Mononuclear cell (primary cell): Measurements from ENCODE around the gene SLC7A1. TPM values are rescaled to one million over a fixed set of nuclear protein-coding genes. Genes with fewer than 3 reads are reported as not detected.

Experiments
- H3K27me3 ChIP-seq: 2 replicates; pipeline ENCODE4 v1.6.0; 2011; ENCODE audit warnings: low read length, control low read depth; ENCODE audit not compliant: insufficient read depth
- H3K4me1 ChIP-seq: 2 replicates; pipeline ENCODE4 v1.5.1; 2011; ENCODE audit warnings: mild to moderate bottlenecking, low read length, control low read depth; ENCODE audit not compliant: insufficient read depth
- H3K4me3 ChIP-seq: 2 replicates; pipeline ENCODE4 v1.5.1; 2011; ENCODE audit warnings: mild to moderate bottlenecking, low read length, moderate library complexity
- H3K9me3 ChIP-seq: 2 replicates; pipeline ENCODE4 v1.5.1; 2011; ENCODE audit warnings: low read depth, mild to moderate bottlenecking, control low read depth, low read length
- total RNA-seq: library from RNA; depleted of rRNA; stranded (reverse); fragments of >200 nt; gene quantifications from one replicate; pipeline ENCODE4 v1.2.3, GENCODE V29; 2012

SLC7A1 gene
- total RNA-seq, 1 donor: 4.9 TPM

- Histone ChIP-seq H3K27me3 (no peaks in the 10 kb centered on the region), H3K4me3 (no peak overlapping the region), H3K9me3 (no peaks in the 10 kb centered on the region), H3K4me1 (peaks cover 14% of the 10 kb centered on the region)
Measured at GRCh38 chr13:29490561-29490885, 105.0 kb downstream of the SLC7A1 start.

- H3K4me1 ChIP-seq: peaks cover 8% of the 10 kb centered on the region
- no peaks in the 10 kb centered on the region for H3K9me3 ChIP-seq
- H3K4me3 ChIP-seq: no peak overlapping the region
- no peaks in the 10 kb centered on the region for H3K27me3 ChIP-seq
Measured at GRCh38 chr13:29489650-29490560, 105.6 kb downstream of the SLC7A1 start.

- no peaks in the 10 kb centered on the region for H3K4me1 ChIP-seq
- no peak overlapping the region for H3K4me3 ChIP-seq
- no peaks in the 10 kb centered on the region for H3K9me3 ChIP-seq
- H3K27me3 ChIP-seq: no peaks in the 10 kb centered on the region
Measured at GRCh38 chr13:29487466-29488454, 107.7 kb downstream of the SLC7A1 start.

GRCh38 chr13:29486551-29486950, 108.9 kb downstream of the SLC7A1 start:
- H3K9me3 ChIP-seq: no peaks in the 10 kb centered on the region
- H3K27me3 ChIP-seq: no peaks in the 10 kb centered on the region
- no peaks in the 10 kb centered on the region for H3K4me1 ChIP-seq
- H3K4me3 ChIP-seq: no peak overlapping the region

- no peak overlapping the region for H3K4me3 ChIP-seq
- no peaks in the 10 kb centered on the region for H3K4me1 ChIP-seq
- H3K27me3 ChIP-seq: no peaks in the 10 kb centered on the region
- H3K9me3 ChIP-seq: no peaks in the 10 kb centered on the region
Measured at GRCh38 chr13:29484796-29485195, 110.7 kb downstream of the SLC7A1 start.

- Histone ChIP-seq H3K27me3 (no peaks in the 10 kb centered on the region), H3K4me3 (no peak overlapping the region), H3K9me3 (no peaks in the 10 kb centered on the region), H3K4me1 (no peaks in the 10 kb centered on the region)
Measured at GRCh38 chr13:29484236-29484635, 111.3 kb downstream of the SLC7A1 start.

- Histone ChIP-seq H3K4me1 (no peaks in the 10 kb centered on the region), H3K9me3 (no peaks in the 10 kb centered on the region), H3K27me3 (no peaks in the 10 kb centered on the region), H3K4me3 (no peak overlapping the region)
Measured at GRCh38 chr13:29483623-29484022, 111.9 kb downstream of the SLC7A1 start.

- Histone ChIP-seq H3K4me1 (no peaks in the 10 kb centered on the region), H3K4me3 (no peak overlapping the region), H3K9me3 (no peaks in the 10 kb centered on the region), H3K27me3 (no peaks in the 10 kb centered on the region)
Measured at GRCh38 chr13:29483211-29483610, 112.3 kb downstream of the SLC7A1 start.

- H3K4me1 ChIP-seq: no peaks in the 10 kb centered on the region
- no peaks in the 10 kb centered on the region for H3K9me3 ChIP-seq
- H3K4me3 ChIP-seq: no peak overlapping the region
- no peaks in the 10 kb centered on the region for H3K27me3 ChIP-seq
Measured at GRCh38 chr13:29482504-29482903, 113.0 kb downstream of the SLC7A1 start.

- no peaks in the 10 kb centered on the region for H3K4me1 ChIP-seq
- no peak overlapping the region for H3K4me3 ChIP-seq
- H3K27me3 ChIP-seq: no peaks in the 10 kb centered on the region
- H3K9me3 ChIP-seq: no peaks in the 10 kb centered on the region
Measured at GRCh38 chr13:29481603-29482002, 113.9 kb downstream of the SLC7A1 start.

GRCh38 chr13:29480893-29481525, 114.5 kb downstream of the SLC7A1 start:
- no peak overlapping the region for H3K4me3 ChIP-seq
- H3K4me1 ChIP-seq: no peaks in the 10 kb centered on the region
- H3K9me3 ChIP-seq: no peaks in the 10 kb centered on the region
- H3K27me3 ChIP-seq: no peaks in the 10 kb centered on the region

- Histone ChIP-seq H3K4me3 (no peak overlapping the region), H3K4me1 (no peaks in the 10 kb centered on the region), H3K27me3 (no peaks in the 10 kb centered on the region), H3K9me3 (no peaks in the 10 kb centered on the region)
Measured at GRCh38 chr13:29479716-29480492, 115.6 kb downstream of the SLC7A1 start.

GRCh38 chr13:29476046-29476445, 119.4 kb downstream of the SLC7A1 start:
- Histone ChIP-seq H3K9me3 (no peaks in the 10 kb centered on the region), H3K27me3 (no peaks in the 10 kb centered on the region), H3K4me3 (no peak overlapping the region), H3K4me1 (peaks cover 4% of the 10 kb centered on the region)

GRCh38 chr13:29474991-29475390, 120.5 kb downstream of the SLC7A1 start:
- Histone ChIP-seq H3K27me3 (no peaks in the 10 kb centered on the region), H3K9me3 (no peaks in the 10 kb centered on the region), H3K4me3 (no peak overlapping the region), H3K4me1 (peaks cover 4% of the 10 kb centered on the region)
